GM18526 (cell line): ENCODE data around the gene TMC8.
A peak's percentile ranks its signal among the peaks of the same experiment; 100 is the strongest.

Source experiments
- POLR2A ChIP-seq: IDR thresholded peaks from 3 replicates; pipeline ENCODE4 v1.6.1; 2011; ENCODE audit not compliant: insufficient read length; ENCODE audit errors: extremely low read depth

The TMC8 gene

GRCh38 chr17:78130437-78131101 is at the start of gene TMC8:
TSS of gene TMC8 (plus strand) at chr17:78130771. CDS start at chr17:78131589, 818 bp downstream.
- TF ChIP-seq POLR2A = peak; percentile 88

- no peak for TF ChIP-seq POLR2A
These were observed 49.0 kb upstream of the TMC8 start for GRCh38 chr17:78081551-78081950.

- no peak for TF ChIP-seq POLR2A
These were observed 47.6 kb upstream of the TMC8 start for GRCh38 chr17:78082988-78083387.

GRCh38 chr17:78086740-78087139 is 43.8 kb upstream of the TMC8 start:
- TF ChIP-seq POLR2A = no peak

- no peak for TF ChIP-seq POLR2A
These were observed 42.0 kb upstream of the TMC8 start for GRCh38 chr17:78088529-78088928.

- no peak for TF ChIP-seq POLR2A
These were observed 40.8 kb upstream of the TMC8 start for GRCh38 chr17:78089576-78090281.

GRCh38 chr17:78092794-78093324 is 37.7 kb upstream of the TMC8 start:
- no peak for TF ChIP-seq POLR2A

- no peak for TF ChIP-seq POLR2A
These were observed 35.5 kb upstream of the TMC8 start for GRCh38 chr17:78095035-78095434.

- no peak for TF ChIP-seq POLR2A
These were observed 34.5 kb upstream of the TMC8 start for GRCh38 chr17:78096093-78096492.

- no peak for TF ChIP-seq POLR2A
These were observed 29.5 kb upstream of the TMC8 start for GRCh38 chr17:78101112-78101511.

- TF ChIP-seq POLR2A = no peak
These were observed 29.0 kb upstream of the TMC8 start for GRCh38 chr17:78101542-78101941.

GRCh38 chr17:78103311-78103710 is 27.3 kb upstream of the TMC8 start:
- TF ChIP-seq POLR2A = no peak

GRCh38 chr17:78104540-78104941 is 26.0 kb upstream of the TMC8 start:
- TF ChIP-seq POLR2A = no peak

GRCh38 chr17:78105101-78105500 is 25.5 kb upstream of the TMC8 start:
- no peak for TF ChIP-seq POLR2A

GRCh38 chr17:78105551-78105950 is 25.0 kb upstream of the TMC8 start:
- no peak for TF ChIP-seq POLR2A

GRCh38 chr17:78106211-78106610 is 24.4 kb upstream of the TMC8 start:
- TF ChIP-seq POLR2A = no peak
